DMS53 treated with DMSO at 0.1 percent for 48 hours (cell line): ENCODE measurements around the gene OOSP4B.
A peak's percentile ranks its signal among the peaks of the same experiment; 100 is the strongest.
"Not testable (repeated sequence)": the region's sequence is repeated elsewhere in the genome, so short reads cannot be mapped to it uniquely, and the experiment has no call there.

Experiments used
- DNase-seq: peaks from one replicate; lab custom pipeline; 2025; ENCODE audit not compliant: unreplicated experiment; lab: John Stamatoyannopoulos, UW

The OOSP4B gene

DNA sequence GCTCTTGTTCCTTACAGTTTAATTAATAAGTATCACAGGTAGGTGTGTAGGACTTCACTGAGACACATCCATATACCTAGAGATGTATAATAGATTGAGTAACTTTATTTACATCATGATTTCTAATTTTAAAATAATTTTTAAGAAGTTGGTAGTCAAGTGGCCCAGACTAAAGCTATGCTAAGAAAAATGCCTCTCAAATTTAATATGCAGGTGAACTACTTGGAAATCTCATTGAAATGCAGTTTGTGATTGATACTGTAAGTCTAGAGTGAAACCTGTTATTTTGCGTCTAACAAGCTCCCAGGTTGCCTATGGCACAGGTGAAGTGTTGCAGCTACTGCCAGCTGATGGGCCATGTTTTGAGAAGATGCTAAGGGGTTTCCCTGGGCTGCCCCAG is at the start of gene OOSP4B:
OOSP4B (plus strand) TSS at position 301 of the 400 bp plus-strand sequence.
- no peak for DNase-seq

DNA sequence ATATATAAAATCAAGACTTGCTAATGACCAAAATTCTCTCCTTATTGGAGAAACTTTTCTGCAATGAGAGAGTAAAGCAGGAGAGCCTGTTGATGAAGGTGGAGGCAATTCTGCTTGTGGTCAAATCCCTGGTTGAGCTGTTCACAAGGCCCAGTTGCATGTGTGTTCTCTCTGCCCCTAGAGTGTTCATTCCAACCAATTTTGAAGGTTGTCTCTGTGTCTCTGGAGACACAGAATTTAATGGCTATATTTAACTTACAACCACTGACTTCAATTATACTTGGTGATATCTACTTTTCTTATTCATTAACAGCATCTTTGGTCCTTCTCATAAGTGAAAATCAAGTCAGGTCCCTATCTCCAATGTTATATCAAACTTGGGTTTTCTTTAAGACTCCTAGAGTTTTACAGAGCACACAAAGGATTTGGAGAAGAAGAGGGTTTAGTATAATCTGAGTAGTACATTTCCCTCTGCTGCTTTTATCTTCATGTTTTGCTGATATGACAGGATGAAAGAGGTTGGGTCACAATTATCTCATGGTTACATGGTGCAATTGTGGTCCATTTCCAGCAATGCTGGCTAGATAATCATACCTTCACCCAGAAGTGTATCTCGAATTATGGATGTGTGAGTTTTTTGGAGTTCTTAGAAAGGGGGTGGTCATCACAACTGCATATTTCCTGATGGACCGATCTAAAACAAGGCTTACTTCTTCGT is 49.1 kb upstream of the OOSP4B start:
- no peak for DNase-seq

DNA sequence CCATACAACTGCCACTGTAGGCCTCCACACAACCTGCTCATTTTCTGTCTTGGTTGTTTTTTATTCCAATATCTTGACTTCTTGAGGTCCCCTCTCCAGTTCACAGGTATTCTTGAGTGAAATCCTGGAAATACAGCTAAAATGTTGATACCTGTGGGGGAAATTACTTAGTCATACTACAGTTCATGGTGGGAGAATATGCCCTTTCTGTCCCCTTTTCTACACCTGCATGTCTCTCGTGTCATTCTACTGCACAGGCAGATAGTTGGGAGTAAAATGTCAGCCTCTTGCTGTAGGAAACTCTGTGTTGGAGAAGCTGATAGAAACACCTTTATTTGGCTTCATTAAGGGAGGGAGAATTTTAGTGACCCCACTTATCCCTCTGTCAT is 48.6 kb upstream of the OOSP4B start:
- DNase-seq, result no peak

DNA sequence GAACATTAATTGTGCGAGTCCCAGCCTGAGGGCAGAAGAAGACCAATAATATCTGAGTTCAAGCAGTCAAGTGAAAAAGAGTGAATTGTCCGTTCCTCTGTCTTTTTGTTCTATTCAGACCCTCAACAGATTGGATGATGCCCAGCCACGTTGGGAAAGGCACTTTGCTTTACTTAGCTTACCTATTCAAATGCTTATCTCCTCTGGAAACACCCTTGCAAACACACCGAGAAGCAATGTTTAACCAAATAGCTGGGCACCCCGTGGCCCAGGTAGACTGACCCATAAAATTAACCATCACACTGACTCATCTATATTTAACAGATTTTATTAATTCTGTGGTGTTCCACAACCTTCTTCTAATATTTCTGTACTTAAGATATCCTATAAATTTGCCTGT is 43.9 kb upstream of the OOSP4B start:
- DNase-seq, result no peak

DNA sequence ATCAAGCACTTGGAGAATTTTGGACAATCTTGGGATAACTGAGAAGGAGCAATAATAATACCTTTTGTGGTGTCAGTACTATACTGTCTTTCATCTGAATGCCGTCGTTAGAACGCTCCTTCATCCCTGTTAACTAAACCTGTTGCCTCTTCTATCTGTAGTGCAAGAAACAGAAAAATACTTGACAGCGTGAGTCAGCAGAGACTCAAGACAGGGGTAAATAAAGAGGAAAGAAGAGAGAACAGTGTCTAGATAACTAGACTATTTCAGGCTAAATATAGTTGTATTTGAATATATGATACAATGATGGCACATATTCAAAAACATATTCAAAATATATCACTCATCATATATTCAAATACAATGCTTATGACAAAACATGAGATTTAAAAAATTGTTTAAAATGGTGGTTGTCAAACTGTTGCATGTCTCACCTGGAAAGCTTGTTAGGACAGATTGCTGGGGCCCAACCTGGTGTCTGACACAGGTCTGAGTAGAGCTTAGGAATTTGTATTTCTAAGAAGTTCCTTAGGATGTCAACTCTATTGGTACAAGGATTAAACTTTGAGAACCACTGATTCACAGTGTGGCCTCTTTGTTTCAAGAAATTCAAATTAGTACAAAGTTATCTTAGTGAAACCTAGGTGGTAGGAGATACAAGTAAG is 35.7 kb upstream of the OOSP4B start:
- DNase-seq, result no peak

DNA sequence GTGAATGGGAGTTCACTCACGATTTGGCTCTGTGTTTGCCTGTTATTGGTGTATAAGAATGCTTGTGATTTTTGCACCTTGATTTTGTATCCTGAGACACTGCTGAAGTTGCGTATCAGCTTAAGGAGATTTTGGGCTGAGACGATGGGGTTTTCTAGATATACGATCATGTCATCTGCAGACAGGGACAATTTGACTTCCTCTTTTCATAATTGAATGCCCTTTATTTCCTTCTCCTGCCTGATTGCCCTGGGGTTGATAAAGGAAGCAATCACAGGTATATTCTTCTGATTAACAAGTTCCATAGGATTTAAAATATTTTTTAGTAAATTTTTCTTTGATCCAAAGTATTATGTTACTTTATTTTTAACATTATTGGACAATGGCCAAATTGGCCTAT is 34.9 kb upstream of the OOSP4B start:
- DNase-seq, result not testable (repeated sequence)

DNA sequence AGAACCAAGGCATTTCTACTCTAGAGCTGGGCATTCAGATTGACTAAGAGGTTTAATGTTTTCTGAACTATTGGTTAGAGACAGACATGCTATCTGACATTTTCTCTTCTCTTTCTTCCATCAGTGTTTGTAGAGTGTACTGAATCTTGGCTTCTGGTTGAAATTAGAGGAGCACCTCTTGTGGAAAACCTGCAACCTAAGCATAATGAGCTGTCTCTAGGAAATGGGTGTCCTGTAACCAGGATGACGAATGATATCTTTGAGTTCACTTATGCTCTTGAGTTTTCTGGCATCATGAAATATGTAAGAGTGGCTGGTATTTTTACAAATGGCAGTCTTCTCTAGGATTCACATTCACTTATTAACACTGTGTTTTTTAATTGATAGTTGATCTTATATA is 33.8 kb upstream of the OOSP4B start:
- no peak for DNase-seq

DNA sequence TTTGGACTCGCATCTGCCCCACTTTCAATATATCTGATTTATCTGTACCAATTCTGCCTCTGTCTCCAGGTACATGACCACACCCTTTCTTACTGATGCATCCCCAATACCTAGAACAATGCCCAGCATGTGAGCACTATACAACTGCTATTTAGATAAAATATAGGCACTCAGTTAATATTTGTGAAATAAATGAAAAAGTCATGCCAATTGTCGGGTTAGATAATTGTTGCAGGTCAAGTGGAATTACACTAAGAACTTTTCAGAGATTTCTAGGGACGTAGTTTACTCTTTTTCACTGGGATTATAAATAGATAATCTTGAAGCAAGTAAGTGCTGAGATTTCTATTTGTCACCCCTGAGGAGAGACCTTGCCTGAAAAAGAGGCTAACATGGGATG is 32.6 kb upstream of the OOSP4B start:
- no peak for DNase-seq

DNA sequence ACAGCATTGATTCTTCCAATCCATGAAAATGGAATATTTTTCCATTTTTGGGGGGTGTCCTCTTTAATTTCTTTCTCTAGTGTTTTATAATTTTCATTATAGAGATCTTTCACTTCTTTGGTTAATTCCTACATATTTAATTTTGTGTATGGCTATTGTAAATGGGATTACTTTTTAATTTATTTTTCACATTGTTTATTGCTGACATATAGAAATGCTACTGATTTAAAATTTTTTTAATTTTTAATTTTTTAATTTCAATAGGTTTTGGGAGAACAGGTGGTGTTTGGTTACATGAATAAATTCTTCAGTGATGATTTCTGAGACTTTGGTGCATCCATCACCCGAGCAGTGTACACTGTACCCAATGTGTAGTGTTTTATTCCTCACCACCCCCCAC is 26.6 kb upstream of the OOSP4B start:
- DNase-seq, result no peak

DNA sequence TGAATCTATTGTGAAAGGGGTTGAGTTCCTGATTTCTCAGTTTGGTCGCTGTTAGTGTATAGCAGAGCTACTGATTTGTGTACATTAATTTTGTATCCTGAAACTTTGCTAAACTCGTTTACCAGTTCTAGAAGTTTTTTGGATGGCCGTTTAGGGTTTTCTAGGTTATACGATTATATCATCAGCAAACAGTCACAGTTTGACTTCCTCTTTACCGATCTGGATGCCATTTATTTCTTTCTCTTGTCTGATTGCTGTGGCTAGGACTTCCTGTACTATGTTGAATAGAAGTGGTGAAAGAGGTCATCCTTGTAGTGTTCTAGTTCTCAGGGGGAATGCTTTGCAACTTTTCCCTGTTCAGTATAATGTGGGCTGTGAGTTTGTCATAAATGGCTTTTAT is 24.6 kb upstream of the OOSP4B start:
- DNase-seq, result no peak

DNA sequence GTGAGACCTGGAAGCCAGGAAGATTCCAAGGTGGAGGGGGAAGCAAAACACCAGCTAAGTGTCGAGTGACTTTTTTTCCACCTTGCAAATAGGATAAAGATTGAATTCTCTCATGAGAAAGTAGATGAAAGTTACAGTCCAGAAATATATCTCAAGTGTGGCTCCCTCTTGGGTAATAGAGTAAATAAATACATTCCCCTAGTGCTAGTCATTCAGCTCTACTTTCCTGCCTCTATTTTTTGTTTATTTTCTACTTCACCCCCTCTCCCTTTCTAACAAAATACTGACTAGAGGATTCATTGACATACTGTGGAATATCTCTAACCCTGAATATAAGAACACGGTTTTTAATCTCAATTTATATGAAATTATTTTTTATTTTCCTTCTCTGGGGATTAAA is 19.2 kb upstream of the OOSP4B start:
- DNase-seq, result no peak

DNA sequence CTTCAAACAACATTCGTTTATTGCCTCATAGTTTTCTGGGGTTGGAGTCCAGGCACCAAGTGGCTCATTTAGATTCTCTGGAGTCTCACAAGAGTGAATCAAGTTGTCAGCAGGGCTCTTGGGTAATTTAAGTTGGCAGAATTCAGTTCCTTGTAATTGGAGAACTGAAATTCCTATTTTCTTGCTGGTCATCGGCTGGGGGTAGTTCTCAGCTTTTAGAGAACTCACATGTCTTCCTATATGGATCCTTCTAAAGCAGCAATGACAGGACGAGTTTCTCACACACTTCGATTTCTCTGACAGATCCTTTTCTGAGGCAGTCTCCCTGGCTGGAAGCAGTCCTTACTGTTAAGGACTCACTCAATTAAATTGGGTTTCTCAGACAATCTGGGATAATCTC is 17.3 kb upstream of the OOSP4B start:
- no peak for DNase-seq

DNA sequence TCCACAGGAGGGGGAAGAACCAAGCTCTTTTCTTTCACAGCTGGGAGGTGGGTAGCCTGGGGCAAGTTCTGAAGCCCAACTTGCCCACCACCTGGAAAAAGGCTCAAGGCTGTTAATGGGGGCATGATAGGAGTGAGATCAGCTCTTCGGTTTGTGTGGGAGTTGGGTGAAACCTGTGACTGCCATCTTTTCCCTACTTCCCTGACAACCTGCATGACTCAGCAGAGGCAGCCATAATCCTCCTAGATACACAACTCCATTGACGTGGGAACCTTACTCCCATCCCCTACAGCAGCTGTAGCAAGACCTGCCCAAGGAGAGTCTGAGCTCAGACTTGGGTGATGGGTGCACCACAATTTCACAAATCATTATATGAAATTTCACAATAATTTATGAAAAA is 13.3 kb upstream of the OOSP4B start:
- DNase-seq, result no peak

DNA sequence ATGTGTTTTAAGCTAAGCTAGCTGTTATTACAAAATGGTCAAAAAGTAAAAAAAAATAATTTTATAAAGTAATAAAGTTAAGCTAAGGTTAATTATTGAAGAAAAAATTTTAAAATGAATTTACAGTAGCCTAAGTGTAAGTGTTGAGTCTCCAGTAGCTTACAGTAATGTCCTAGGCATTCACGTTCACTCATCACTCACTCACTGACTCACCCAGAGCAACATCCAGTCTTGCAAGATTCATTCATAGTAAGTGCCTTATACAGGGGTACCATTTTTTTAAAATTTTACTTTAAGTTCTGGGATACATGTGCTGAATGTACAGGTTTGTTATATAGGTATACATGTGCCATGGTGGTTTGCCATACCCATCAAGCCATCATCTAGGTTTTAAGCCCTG is 11.6 kb upstream of the OOSP4B start:
- no peak for DNase-seq

DNA sequence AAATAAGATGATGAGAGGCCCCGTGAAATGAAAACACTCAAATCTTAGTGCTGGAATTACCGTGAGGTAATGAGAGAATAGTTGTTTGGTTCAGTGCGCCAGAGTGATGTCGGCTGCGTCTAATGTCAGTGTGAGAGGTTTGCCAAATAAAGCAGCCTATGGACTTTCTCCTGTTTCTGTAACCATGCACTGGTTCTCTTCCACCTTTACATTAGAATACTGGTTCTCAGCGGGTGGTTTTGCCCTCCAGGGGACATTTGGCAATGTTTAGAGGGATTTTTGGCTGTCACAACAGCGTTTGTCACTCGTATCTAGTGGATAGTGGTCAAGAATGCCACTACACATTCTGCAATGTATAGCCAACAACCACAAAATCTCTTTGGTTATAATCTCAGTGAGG is 1.1 kb downstream of the OOSP4B start:
- no peak for DNase-seq

DNA sequence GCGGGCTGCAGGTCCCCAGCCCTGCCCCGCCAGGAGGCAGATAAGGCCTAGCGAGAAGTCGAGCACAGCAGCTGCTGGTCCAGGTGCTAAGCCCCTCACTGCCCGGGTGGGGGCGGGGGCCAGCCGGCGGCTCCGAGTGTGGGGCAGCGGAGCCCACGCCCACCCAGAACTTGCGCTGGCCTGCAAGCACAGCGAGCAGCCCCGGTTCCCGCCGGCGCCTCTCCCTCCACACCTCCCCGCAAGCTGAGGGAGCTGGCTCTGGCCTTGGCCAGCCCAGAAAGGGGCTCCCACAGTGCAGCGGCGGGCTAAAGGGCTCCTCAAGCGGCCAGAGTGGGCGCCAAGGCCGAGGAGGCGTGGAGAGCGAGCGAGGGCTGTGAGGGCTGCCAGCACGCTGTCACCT is 3.4 kb downstream of the OOSP4B start:
- not testable (repeated sequence) for DNase-seq

DNA sequence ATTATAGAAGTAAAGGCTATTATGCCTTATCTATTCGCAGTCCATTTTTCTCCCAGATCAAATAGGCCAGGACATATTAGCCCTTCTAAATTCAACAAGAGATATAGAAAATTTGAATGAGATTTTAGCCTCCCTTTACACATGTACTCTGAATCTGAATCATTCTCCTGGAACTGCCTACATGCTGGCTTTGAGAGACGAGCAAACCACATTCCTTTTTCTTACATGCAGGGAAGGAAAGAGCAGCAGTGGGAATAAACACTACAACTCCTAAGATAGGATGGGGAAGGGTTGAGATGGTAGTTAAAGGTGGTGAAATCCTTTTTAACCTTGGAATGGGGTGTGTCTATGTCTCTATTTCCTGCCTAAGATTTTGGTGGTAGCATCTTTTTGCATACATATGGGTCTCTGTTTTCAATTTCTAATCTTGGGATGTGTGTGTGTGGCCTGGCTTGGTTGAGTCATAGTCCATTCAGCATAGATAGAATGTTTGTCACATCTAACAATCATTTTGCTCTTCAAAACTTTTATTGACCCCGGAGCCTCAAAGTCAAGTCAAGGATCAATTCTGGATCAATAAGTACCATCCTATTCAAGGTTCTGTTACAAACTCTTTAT is 12.1 kb downstream of the OOSP4B start:
- no peak for DNase-seq

DNA sequence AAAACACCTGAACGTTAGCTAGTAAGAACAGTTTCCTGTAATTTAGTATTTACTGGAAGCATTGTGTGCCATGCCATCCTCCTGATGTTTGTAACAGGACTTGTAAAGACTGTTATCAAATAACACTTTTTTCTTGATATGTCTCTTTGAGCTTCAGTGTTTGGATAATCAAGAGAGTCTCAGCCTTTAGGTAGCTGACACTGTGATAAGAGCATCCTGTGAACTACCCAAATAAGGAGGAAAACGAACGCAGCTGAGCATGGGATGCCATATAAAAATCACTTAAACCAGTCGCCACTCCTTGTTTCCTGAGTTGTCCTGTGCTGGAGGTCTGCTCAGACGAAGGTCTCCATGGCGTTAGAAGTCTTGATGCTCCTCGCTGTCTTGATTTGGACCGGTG is 23.1 kb downstream of the OOSP4B start, which contains the start of gene OOSP2:
OOSP2 (plus strand) TSS at position 301 of the 400 bp plus-strand sequence; CDS start at position 352, 51 bp downstream.
- no peak for DNase-seq

DNA sequence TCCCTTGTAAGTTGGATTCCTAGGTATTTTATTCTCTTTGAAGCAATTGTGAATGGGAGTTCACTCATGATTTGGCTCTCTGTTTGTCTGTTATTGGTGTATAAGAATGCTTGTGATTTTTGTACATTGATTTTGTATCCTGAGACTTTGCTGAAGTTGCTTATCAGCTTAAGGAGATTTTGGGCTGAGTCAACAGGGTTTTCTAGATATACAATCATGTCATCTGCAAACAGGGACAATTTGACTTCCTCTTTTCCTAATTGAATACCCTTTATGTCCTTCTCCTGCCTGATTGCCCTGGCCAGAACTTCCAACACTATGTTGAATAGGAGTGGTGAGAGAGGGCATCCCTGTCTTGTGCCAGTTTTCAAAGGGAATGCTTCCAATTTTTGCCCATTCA is 33.4 kb downstream of the OOSP4B start:
- not testable (repeated sequence) for DNase-seq

DNA sequence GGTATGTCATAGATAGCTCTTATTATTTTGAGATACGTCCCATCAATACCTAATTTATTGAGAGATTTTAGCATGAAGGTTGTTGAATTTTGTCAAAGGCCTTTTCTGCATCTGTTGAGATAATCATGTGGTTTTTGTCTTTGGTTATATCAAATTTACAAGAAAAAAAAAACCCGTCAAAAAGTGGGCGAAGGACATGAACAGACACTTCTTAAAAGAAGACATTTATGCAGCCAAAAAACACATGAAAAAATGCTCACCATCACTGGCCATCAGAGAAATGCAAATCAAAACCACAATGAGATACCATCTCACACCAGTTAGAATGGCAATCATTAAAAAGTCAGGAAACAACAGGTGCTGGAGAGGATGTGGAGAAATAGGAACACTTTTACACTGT is 33.9 kb downstream of the OOSP4B start:
- DNase-seq, result not testable (repeated sequence)

DNA sequence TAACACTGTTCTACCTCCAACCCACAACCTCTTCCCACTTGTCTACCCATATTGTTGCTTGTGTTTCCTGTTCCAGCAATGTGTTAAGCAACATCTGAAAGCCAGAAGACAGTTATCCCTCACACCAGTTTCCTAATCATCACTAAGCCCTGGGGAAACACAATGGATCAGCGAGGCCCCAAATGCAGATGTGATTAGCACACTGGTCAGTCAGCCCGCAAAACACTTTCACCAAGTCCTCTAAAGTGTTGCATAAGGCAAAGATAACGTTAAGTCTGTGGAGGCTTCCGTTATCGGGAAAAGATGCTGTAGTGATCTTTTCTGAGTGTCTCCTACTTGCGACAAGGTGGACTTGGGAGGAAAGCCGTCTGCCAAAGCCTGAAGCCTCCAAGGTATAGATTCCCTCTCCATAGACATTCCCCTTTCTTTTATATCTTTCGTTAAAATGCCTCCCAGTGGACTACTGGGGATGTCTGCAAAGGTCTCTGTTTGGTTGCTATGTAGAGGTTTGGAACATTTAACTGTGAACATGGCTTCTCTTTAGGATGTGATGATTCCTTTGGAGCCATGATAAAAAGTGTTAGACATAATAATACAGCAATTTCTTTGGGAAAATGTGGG is 39.5 kb downstream of the OOSP4B start, which contains the start of gene MS4A3:
MS4A3 (plus strand) TSS at position 317 of the 621 bp plus-strand sequence. CDS start 4,496 bp downstream, outside the sequence.
- DNase-seq, result no peak

DNA sequence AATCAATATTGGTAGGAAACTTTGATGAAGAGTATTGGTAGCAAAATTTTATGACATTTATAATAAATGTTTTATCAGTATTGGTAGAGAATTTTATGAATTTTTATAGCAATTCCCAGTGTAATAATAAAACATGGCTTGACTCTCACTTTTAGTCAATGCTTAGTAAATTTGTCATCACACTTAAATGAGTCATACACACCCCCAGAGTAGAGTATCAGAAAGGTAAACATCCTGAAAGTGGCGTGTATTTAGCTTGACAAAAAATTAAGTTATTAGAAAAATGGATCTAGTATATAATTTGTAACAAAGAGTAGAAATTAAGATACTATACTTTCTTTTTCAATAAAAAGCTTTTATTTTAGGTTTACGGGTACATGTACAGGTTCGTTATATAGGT is 42.1 kb downstream of the OOSP4B start:
- peak; percentile 11 for DNase-seq
